Mesenchymal stem cell (in vitro differentiated cells and primary cell): ENCODE data around the gene GNG8. TPM values are rescaled to one million over a fixed set of nuclear protein-coding genes. Genes with fewer than 3 reads are reported as not detected.

Experiments
- DNase-seq: peaks from one replicate; pipeline ENCODE4 v3.0.0-alpha.2; 2013
- H2AFZ ChIP-seq: one replicate; pipeline ENCODE4 v1.6.1; 2013; ENCODE audit warnings: low read depth, mild to moderate bottlenecking, control low read depth, inconsistent platforms, low read length, moderate library complexity
- H2AK5ac ChIP-seq: 2 replicates; pipeline ENCODE4 v1.6.1; 2013; ENCODE audit warnings: low read length, moderate library complexity, mild to moderate bottlenecking, inconsistent platforms; ENCODE audit not compliant: severe bottlenecking
- H2BK120ac ChIP-seq: one replicate; pipeline ENCODE4 v1.6.1; 2013; ENCODE audit warnings: low read depth, mild to moderate bottlenecking, inconsistent platforms, low read length, moderate library complexity
- H2BK12ac ChIP-seq, 2 experiments: one replicate each; pipeline ENCODE4 v1.6.1; 2013; ENCODE audit warnings: inconsistent platforms in 2 of 2, low read length in 2 of 2, mild to moderate bottlenecking in 2 of 2, moderate library complexity in 2 of 2, control low read depth in 1 of 2
- H2BK15ac ChIP-seq: one replicate; pipeline ENCODE4 v1.6.1; 2013; ENCODE audit warnings: mild to moderate bottlenecking, low read depth, inconsistent platforms; ENCODE audit not compliant: poor library complexity, severe bottlenecking
- H2BK5ac ChIP-seq: 2 replicates; pipeline ENCODE4 v1.6.1; 2013; ENCODE audit warnings: low read depth, mild to moderate bottlenecking, low read length, control low read depth, inconsistent platforms; ENCODE audit not compliant: poor library complexity, severe bottlenecking
- H3K14ac ChIP-seq, 2 experiments: one replicate each; pipeline ENCODE4 v1.6.1; 2013; ENCODE audit warnings: inconsistent platforms in 2 of 2, low read length in 2 of 2, control low read depth in 1 of 2, mild to moderate bottlenecking in 1 of 2, moderate library complexity in 1 of 2
- H3K18ac ChIP-seq, 2 experiments: one replicate each; pipeline ENCODE4 v1.6.1; 2013; ENCODE audit warnings: inconsistent platforms in 2 of 2, low read length in 2 of 2, control low read depth in 1 of 2, low read depth in 1 of 2, mild to moderate bottlenecking in 1 of 2
- H3K23ac ChIP-seq, 2 experiments: one replicate each; pipeline ENCODE4 v1.6.1; 2013; ENCODE audit warnings: inconsistent platforms in 2 of 2, low read length in 2 of 2, mild to moderate bottlenecking in 2 of 2, moderate library complexity in 2 of 2, control low read depth in 1 of 2
- H3K27ac ChIP-seq: 2 replicates; pipeline ENCODE4 v1.5.1; 2013; ENCODE audit warnings: mild to moderate bottlenecking, moderate library complexity, low read length, control low read depth, inconsistent platforms; ENCODE audit not compliant: poor library complexity, severe bottlenecking
- H3K27me3 ChIP-seq, 2 experiments: 2 replicates each; pipeline versions ENCODE4 v1.6.1 to v1.7.0; 2013; ENCODE audit warnings: low read length in 2 of 2, mild to moderate bottlenecking in 2 of 2, moderate library complexity in 2 of 2, control low read depth in 1 of 2, inconsistent platforms in 1 of 2; ENCODE audit not compliant: control insufficient read depth in 1 of 2, insufficient read depth in 1 of 2
- H3K36me3 ChIP-seq, 2 experiments: 2 replicates each; pipeline versions ENCODE4 v1.6.1 to v1.7.0; 2013; ENCODE audit warnings: low read length in 2 of 2, control low read depth in 1 of 2, inconsistent platforms in 1 of 2, low read depth in 1 of 2, mild to moderate bottlenecking in 1 of 2; ENCODE audit not compliant: insufficient read depth in 2 of 2, control insufficient read depth in 1 of 2
- H3K4ac ChIP-seq, 2 experiments: one replicate each; pipeline ENCODE4 v1.6.1; 2013; ENCODE audit warnings: inconsistent platforms in 2 of 2, low read length in 2 of 2, mild to moderate bottlenecking in 2 of 2, moderate library complexity in 2 of 2, control low read depth in 1 of 2, low read depth in 1 of 2
- H3K4me1 ChIP-seq: 2 replicates; pipeline ENCODE4 v1.6.1; 2013; ENCODE audit warnings: low read depth, low read length, control low read depth; ENCODE audit not compliant: control insufficient read depth, insufficient read depth
- H3K4me2 ChIP-seq: 2 replicates; pipeline ENCODE4 v1.6.1; 2013; ENCODE audit warnings: low read length, mild to moderate bottlenecking, inconsistent platforms; ENCODE audit not compliant: poor library complexity, severe bottlenecking
- H3K4me3 ChIP-seq, 2 experiments: 2 replicates each; pipeline versions ENCODE4 v1.5.1 to v1.7.0; 2013; ENCODE audit warnings: low read length in 2 of 2, mild to moderate bottlenecking in 2 of 2, control low read depth in 1 of 2, low read depth in 1 of 2; ENCODE audit not compliant: insufficient read depth in 1 of 2
- H3K79me1 ChIP-seq: replicated peaks from 2 replicates; pipeline ENCODE4 v1.6.1; 2013; ENCODE audit warnings: mild to moderate bottlenecking, control low read depth, low read length, inconsistent platforms; ENCODE audit not compliant: poor library complexity, severe bottlenecking
- H3K9ac ChIP-seq: 2 replicates; pipeline ENCODE4 v1.7.0; 2013; ENCODE audit warnings: mild to moderate bottlenecking, low read length, moderate library complexity
- H3K9me3 ChIP-seq: 2 replicates; pipeline ENCODE4 v1.7.0; 2013; ENCODE audit warnings: mild to moderate bottlenecking, low read length; ENCODE audit not compliant: control insufficient read depth
- H4K8ac ChIP-seq: one replicate; pipeline ENCODE4 v1.6.1; 2013; ENCODE audit warnings: inconsistent platforms, mild to moderate bottlenecking, low read length, moderate library complexity
- H4K91ac ChIP-seq: one replicate; pipeline ENCODE4 v1.6.1; 2013; ENCODE audit warnings: mild to moderate bottlenecking, low read length, inconsistent platforms
- WGBS: methylation state at CpG from one replicate; pipeline ENCODE4 v1.1.7; 2013; ENCODE audit warnings: mixed read lengths; 5-methylcytosine and 5-hydroxymethylcytosine counted together
- polyA plus RNA-seq, 2 experiments: library from polyadenylated mRNA; stranded (reverse); fragments of 200-250 nt; gene quantifications; one replicate each; pipeline ENCODE4 v1.2.3, GENCODE V29; 2013

The GNG8 gene
- polyA plus RNA-seq (2013, experiment 1 of 2): not detected
- polyA plus RNA-seq (2013, experiment 2 of 2): 1.3 TPM

- Histone ChIP-seq H3K23ac (no peak within 1 kb of the TSS), H2AK5ac (no peak within 1 kb of the TSS), H4K91ac (no peak within 1 kb of the TSS), H3K4me1 (peaks cover 27% of the 10 kb centered on the region), H2BK15ac (peak within 1 kb of the TSS; percentile 75), H3K27me3 (peaks cover 12 to 43% of the 10 kb centered on the region in 2 experiments), H3K4me3 (no peak within 1 kb of the TSS), H3K4me2 (no peak within 1 kb of the TSS), H2AFZ (no peak within 1 kb of the TSS), H3K9me3 (no peaks in the 10 kb centered on the region), H3K36me3 (no peaks in the 10 kb centered on the region), H3K9ac (no peak within 1 kb of the TSS), H4K8ac (peak within 1 kb of the TSS; percentile 39), H3K4ac (no peak within 1 kb of the TSS), H3K14ac (no peak within 1 kb of the TSS), H2BK12ac (peak within 1 kb of the TSS in 1 of 2 experiments; percentile 81), H2BK120ac (no peak within 1 kb of the TSS), H3K79me1 (no peaks in the 10 kb centered on the region), H3K27ac (no peak within 1 kb of the TSS), H2BK5ac (no peak within 1 kb of the TSS), H3K18ac (peak within 1 kb of the TSS in 1 of 2 experiments; percentile 61)
- DNase-seq: no peak
- WGBS: 30% methylated on average over 28 of the region's 34 CpGs
Measured at GRCh38 chr19:46635920-46636761, at the start of gene GNG8. TSS of gene GNG8 (minus strand) at chr19:46636202. CDS start at chr19:46634682, 1,520 bp downstream.

GRCh38 chr19:46685189-46685588 lies 49.2 kb upstream of the GNG8 start:
- Histone ChIP-seq H3K27ac (no peak overlapping the region), H4K91ac (no peak overlapping the region), H3K4me2 (no peak overlapping the region), H3K14ac (no peak overlapping the region), H3K27me3 (no peaks in the 10 kb centered on the region), H2AFZ (no peak overlapping the region), H3K18ac (no peak overlapping the region), H3K9me3 (no peaks in the 10 kb centered on the region), H3K4me1 (no peaks in the 10 kb centered on the region), H2BK15ac (no peak overlapping the region), H2AK5ac (no peak overlapping the region), H3K4ac (no peak overlapping the region), H3K4me3 (no peak overlapping the region), H2BK12ac (no peak overlapping the region), H2BK120ac (no peak overlapping the region), H3K9ac (no peak overlapping the region), H4K8ac (no peak overlapping the region), H3K79me1 (peaks cover 5% of the 10 kb centered on the region), H3K23ac (no peak overlapping the region), H2BK5ac (no peak overlapping the region), H3K36me3 (peaks cover 71 to 73% of the 10 kb centered on the region in 2 experiments)
- 92% methylated on average over 2 of the region's 3 CpGs for WGBS
- DNase-seq: no peak

- Histone ChIP-seq H3K27ac (no peak overlapping the region), H2BK15ac (peak overlapping the region; percentile 56), H2BK5ac (no peak overlapping the region), H3K36me3 (peaks cover 74 to 81% of the 10 kb centered on the region in 2 experiments), H2BK12ac (no peak overlapping the region), H3K14ac (no peak overlapping the region), H2AK5ac (no peak overlapping the region), H3K27me3 (no peaks in the 10 kb centered on the region), H3K4ac (no peak overlapping the region), H4K8ac (no peak overlapping the region), H3K79me1 (peaks cover 16% of the 10 kb centered on the region), H3K18ac (no peak overlapping the region), H2AFZ (no peak overlapping the region), H2BK120ac (no peak overlapping the region), H3K9me3 (no peaks in the 10 kb centered on the region), H3K4me2 (no peak overlapping the region), H3K23ac (no peak overlapping the region), H3K4me1 (peaks cover 2% of the 10 kb centered on the region), H3K4me3 (no peak overlapping the region), H4K91ac (no peak overlapping the region), H3K9ac (no peak overlapping the region)
- 93% methylated on average over 26 of the region's 26 CpGs for WGBS
- no peak for DNase-seq
Measured at GRCh38 chr19:46678110-46678732, 42.2 kb upstream of the GNG8 start.
